Nephron progenitor cell (in vitro differentiated cells): ENCODE measurements around the gene ACHE.
"Not testable (repeated sequence)": the region's sequence is repeated elsewhere in the genome, so short reads cannot be mapped to it uniquely, and the experiment has no call there.

Experiments used
- DNase-seq: peaks from one replicate; pipeline ENCODE4 v3.0.0; 2021
- H3K27ac Mint-ChIP-seq: 2 replicates; pipeline ENCODE4 v1.8.0; 2021; ENCODE audit warnings: mild to moderate bottlenecking, moderate library complexity, mixed read lengths
- H3K27me3 Mint-ChIP-seq: 2 replicates; pipeline ENCODE4 v1.8.0; 2021; ENCODE audit warnings: mild to moderate bottlenecking, low read depth, mixed read lengths; ENCODE audit not compliant: poor library complexity
- H3K36me3 Mint-ChIP-seq: 2 replicates; pipeline ENCODE4 v1.8.0; 2021; ENCODE audit warnings: low read depth, mixed read lengths
- H3K4me1 Mint-ChIP-seq: 2 replicates; pipeline ENCODE4 v1.8.0; 2021; ENCODE audit warnings: mixed read lengths
- H3K4me3 Mint-ChIP-seq: 2 replicates; pipeline ENCODE4 v1.8.0; 2021; ENCODE audit warnings: mild to moderate bottlenecking, moderate library complexity, mixed read lengths
- H3K9me3 Mint-ChIP-seq: 2 replicates; pipeline ENCODE4 v1.8.0; 2021; ENCODE audit warnings: mild to moderate bottlenecking, moderate library complexity, mixed read lengths
- CTCF ChIP-seq: fragments of 200-600 bp; sonication (generic); IDR thresholded peaks from 2 replicates; pipeline ENCODE4 v1.5.0; 2021; ENCODE audit warnings: antibody characterized with exemption

ACHE gene

GRCh38 chr7:100911484-100911883 is 15.8 kb upstream of the ACHE start:
- Mint-ChIP-seq H3K27ac (no peak overlapping the region), H3K4me3 (no peak overlapping the region), H3K4me1 (no peaks in the 10 kb centered on the region), H3K36me3 (no peaks in the 10 kb centered on the region), H3K27me3 (peaks cover 11% of the 10 kb centered on the region), H3K9me3 (peaks cover 6% of the 10 kb centered on the region)
- no peak for TF ChIP-seq CTCF
- DNase-seq, result no peak

GRCh38 chr7:100910443-100910842 is 14.8 kb upstream of the ACHE start:
- H3K27me3 Mint-ChIP-seq, result peaks cover 11% of the 10 kb centered on the region
- not testable (repeated sequence) for H3K36me3 Mint-ChIP-seq, DNase-seq, H3K9me3 Mint-ChIP-seq, H3K4me1 Mint-ChIP-seq, H3K4me3 Mint-ChIP-seq, H3K27ac Mint-ChIP-seq

- H3K4me3 Mint-ChIP-seq, result no peak overlapping the region
- peaks cover 6% of the 10 kb centered on the region for H3K9me3 Mint-ChIP-seq
- H3K27me3 Mint-ChIP-seq, result peaks cover 11% of the 10 kb centered on the region
- no peak for TF ChIP-seq CTCF
- no peak for DNase-seq
- no peaks in the 10 kb centered on the region for H3K36me3 Mint-ChIP-seq
- H3K27ac Mint-ChIP-seq, result no peak overlapping the region
- H3K4me1 Mint-ChIP-seq, result no peaks in the 10 kb centered on the region
Measured at GRCh38 chr7:100908512-100908911, 12.8 kb upstream of the ACHE start.

- Mint-ChIP-seq H3K4me3 (no peak overlapping the region), H3K9me3 (no peaks in the 10 kb centered on the region), H3K36me3 (no peaks in the 10 kb centered on the region), H3K27me3 (peaks cover 37% of the 10 kb centered on the region), H3K4me1 (no peaks in the 10 kb centered on the region), H3K27ac (no peak overlapping the region)
- DNase-seq, result no peak
- TF ChIP-seq CTCF, result no peak
Measured at GRCh38 chr7:100902638-100903037, 7.0 kb upstream of the ACHE start.

GRCh38 chr7:100901921-100902332 is 6.2 kb upstream of the ACHE start:
- Mint-ChIP-seq H3K4me1 (no peaks in the 10 kb centered on the region), H3K9me3 (no peaks in the 10 kb centered on the region), H3K27me3 (peaks cover 43% of the 10 kb centered on the region), H3K4me3 (no peak overlapping the region), H3K36me3 (no peaks in the 10 kb centered on the region), H3K27ac (no peak overlapping the region)
- no peak for DNase-seq
- no peak for TF ChIP-seq CTCF

- no peak overlapping the region for H3K4me3 Mint-ChIP-seq
- no peak overlapping the region for H3K27ac Mint-ChIP-seq
- DNase-seq, result no peak
- H3K9me3 Mint-ChIP-seq, result no peaks in the 10 kb centered on the region
- TF ChIP-seq CTCF, result no peak
- H3K4me1 Mint-ChIP-seq, result peaks cover 5% of the 10 kb centered on the region
- H3K36me3 Mint-ChIP-seq, result no peaks in the 10 kb centered on the region
- peaks cover 49% of the 10 kb centered on the region for H3K27me3 Mint-ChIP-seq
Measured at GRCh38 chr7:100900978-100901377, 5.3 kb upstream of the ACHE start.
